Suppressor macrophage treated with lipopolysaccharide for 4 hours (primary cell): ENCODE results near the gene SEMA4B.
"Not testable (repeated sequence)": the region's sequence is repeated elsewhere in the genome, so short reads cannot be mapped to it uniquely, and the experiment has no call there.

Source experiments
- DNase-seq: peaks from one replicate; pipeline ENCODE4 v3.0.0-alpha.2; 2020

The SEMA4B gene

GRCh38 chr15:90265271-90266060, 64.3 kb downstream of the SEMA4B start, which contains the start of gene NGRN:
Gene NGRN, plus strand, starts transcription at chr15:90265672. Its CDS starts 41 bp downstream, at chr15:90265713.
- DNase-seq = peak; percentile 89

DNA sequence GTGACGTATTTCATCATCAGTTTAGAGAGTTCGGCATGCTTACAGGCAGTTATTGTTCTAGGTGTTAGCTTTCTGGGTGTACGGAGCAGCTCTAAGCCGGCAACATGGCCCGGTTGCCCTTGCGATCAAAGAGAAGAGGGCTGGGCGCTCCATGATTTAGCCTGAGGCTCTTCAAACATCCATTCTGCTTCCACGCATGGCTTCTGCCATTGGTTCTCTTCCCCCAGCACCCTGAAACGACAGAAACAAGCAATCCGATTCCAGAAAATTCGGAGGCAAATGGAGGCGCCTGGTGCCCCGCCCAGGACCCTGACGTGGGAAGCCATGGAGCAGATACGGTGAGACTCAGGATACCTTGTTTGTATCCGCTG, 64.9 kb downstream of the SEMA4B start:
- DNase-seq = peak; percentile 36

GRCh38 chr15:90266485-90266884, 65.4 kb downstream of the SEMA4B start:
- DNase-seq = peak; percentile 23

DNA sequence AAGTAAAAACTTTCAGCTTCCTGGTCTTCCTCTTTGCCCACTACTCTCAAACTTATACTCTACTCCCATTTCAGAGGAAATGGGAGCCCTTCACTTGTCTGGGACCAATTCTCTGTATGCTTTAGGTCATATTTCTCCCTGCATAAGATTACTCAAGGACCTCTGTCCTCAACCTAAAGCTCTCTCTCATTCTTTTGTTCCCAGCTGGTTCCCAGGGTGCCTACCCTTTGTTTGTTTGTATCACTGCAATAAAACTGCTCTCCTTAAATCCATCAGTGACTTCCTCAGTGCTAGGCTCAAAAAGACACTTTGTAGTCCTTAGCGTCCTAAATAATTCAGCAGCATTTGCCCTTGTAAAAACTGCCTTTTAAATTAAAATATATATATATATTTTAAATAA, 67.3 kb downstream of the SEMA4B start:
- DNase-seq = no peak

DNA sequence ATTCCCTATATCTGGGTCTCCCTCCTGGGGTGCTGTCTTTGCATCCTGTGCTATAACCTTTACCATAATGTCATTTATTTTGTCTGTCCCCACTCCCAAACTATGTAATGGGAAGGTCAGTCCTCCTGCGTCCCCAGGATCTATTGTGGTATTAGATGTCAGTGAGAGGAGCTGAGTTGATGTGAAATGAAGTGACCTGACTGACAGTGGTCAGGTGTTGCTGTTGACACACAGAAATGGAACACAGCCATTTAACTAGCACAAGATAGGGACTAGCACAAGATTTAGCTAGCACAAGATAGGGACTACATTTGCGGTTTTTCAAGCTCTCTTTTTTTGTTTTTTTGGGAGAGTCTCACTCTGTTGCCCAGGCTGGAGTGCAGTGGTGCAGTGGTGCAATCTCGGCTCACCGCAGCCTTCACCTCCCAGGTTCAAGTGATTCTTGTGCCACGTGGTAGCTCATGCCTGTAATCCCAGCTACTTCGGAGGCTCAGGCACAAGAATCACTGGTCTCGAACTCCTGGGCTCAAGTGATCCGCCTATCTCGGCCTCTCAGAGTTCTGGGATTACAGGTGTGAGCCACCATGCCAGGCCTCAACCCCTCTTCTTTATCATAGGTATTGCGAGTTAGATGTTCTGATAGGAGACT, 69.5 kb downstream of the SEMA4B start:
- no peak for DNase-seq

DNA sequence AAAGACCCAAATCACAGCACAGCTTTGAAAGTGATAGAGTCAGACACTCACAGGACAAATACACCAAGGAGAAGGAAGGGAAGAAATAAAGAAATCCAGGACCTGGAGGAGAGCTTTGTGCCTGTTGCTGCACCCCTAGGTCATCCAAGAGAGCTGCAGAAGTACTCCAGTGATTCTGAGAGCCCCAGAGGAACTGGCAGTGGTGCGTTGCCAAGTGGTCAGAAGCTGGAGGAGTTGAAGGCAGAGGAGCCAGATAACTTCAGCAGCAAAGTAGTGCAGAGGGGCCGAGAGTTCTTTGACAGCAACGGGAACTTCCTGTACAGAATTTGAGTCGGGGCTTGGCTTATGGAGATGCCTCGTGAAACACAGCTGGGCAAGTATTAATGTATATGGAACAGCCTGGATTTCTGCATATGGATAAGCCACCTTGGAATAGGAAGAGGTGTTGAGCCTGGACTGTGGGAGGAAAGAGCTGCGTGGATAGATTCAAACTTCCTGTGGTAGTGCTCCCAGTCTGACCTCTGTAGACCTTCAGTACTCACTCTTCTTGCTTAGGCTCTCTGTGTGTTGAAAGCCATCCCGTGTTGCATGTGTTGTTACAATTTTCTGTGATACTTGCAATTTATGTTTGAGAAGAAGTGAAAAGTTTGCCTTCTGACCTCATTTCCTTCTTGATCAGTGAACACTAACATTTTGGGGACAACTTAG, 70.5 kb downstream of the SEMA4B start:
- no peak for DNase-seq

GRCh38 chr15:90278467-90278866, 77.3 kb downstream of the SEMA4B start:
- not testable (repeated sequence) for DNase-seq
